NCI-H748 (cell line): Measurements from ENCODE around the gene LPCAT1.
"Not testable (repeated sequence)": the region's sequence is repeated elsewhere in the genome, so short reads cannot be mapped to it uniquely, and the experiment has no call there.

Source experiments
- DNase-seq: peaks from one replicate; lab custom pipeline; 2025; ENCODE audit not compliant: unreplicated experiment; lab: John Stamatoyannopoulos, UW

The LPCAT1 gene

DNA sequence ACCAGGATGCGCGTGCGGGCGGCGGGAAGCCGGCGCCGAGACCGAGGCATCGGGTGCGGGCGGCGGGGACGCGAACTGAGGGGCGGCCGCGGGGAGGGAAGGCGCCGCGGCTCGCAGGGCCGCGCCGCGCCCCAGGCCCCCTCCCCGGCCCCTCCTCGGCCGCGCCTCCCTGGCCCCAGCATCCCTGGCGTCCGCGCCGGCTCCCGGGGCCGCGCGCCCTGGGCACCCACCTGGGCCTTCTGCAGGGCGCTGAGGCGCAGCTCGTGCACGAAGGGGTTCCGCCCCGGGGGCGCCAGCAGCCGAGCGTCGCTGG, 324 bp downstream of the LPCAT1 start:
- peak; percentile 86 for DNase-seq

DNA sequence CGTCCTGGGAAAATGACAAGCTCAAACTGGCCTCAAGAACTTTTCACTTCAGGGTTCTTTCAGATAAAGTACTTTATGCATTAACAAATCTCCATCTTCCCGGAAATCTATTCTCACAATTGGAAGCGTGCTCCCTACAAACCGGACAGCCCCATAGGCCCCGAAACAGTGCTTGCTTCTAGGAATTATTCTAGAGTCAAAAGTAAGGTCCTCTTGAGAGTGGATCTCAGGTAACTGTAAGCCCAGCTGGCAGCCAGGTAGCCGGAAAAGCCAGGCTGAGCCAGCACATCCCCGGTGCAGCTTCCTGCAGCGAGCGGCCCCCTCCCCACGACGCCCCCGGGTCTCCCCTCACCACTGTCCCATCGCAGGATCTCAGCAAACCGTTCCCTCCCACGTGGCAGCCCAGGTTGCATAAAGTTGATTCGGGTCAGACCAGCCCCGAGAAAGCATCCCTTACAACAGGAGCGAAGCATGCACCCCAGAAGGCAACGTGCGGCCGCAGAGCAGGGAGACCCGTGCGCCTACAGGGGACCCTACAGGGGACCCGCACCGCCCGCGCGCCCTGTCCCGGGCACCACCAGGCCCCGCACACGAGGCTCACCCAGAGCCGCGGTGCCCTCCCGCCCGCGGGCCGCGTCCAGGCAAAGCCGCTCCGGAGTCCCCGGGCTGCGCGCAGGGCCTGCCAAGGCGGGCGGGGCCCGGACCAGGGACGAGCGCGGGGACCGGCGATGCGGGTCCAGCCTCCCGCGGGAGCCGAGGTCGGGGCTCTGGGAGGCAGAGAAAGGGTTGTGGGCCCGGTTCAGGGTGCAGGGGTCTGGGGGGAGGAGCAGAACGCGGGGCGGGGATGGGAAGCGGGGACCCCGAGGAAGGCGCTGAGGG, 920 bp downstream of the LPCAT1 start:
- peak; percentile 63 for DNase-seq

DNA sequence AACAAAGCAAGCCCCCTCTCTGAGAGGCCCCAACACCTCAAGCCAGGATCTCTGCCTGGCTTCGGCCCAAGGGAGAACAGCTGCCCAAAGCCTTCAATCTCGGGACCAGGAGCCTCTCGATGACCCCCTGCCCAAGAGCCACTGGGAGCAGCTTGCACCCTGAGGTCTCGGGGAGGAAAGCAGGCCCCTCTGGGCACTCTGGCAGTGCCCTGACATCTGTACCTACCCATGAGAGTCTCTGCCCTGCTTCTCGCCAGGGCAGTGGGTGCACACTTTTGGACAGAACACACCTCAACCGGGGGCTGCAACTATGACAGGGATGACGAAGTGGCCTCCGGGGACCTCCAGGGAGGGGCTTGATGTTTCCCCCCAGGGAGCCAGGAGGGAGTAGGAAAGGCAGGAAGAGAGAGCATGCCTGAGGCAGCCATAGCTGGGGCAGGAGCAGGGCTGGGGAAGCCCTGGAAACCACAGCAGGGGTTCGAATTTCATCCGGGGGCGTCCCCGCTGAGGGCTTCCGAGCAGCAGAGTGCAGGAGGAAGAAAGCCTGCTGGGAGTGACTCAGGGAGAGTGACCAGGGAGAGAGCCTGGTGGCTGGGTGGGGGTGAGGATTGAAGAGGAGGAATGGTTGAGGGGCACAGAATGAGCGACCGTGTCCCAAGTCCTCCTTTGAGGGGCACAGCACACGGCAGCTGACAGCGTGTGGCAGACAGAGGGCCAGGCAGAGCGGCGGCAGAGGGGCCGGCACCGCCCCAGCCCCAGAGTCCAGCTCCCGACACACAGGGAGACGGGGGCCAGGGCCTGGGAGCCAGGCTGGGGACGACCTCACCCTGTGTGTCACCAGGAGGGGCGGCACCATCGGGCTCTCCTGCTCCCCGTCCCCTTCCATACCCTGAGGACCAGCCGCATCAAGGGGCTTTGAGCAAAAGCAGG, 1.8 kb downstream of the LPCAT1 start:
- DNase-seq, result peak; percentile 45

DNA sequence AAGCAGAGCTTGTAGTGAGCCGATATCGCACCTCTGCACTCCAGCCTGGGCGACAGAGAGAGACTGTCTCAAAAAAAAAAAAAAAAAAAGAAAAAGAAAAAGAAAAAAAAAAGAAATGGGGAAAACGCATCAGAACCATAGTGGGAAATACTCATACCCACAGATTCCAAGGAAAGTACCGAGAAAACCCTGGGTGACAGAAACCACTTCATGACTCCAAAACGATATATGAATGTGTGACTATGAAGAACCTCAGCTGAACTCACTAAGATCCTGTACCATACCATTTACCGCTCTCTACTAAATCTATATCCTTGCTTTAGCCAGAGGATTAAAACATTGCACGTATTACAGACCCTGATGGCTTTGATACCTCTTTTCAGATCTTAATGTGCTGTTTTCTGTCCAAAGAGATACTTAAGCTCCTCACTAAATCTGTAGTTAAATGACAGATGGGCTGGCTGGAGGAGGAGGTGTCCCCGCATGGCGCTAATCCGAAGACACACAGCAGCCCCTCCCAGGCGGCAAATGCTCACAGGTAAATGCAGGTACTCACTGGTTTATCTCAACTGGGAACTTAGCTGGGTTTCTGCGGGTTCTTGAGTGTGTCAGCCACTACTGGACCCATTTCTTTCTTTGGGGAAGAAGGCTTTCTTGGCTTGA, 2.8 kb downstream of the LPCAT1 start:
- DNase-seq, result no peak

DNA sequence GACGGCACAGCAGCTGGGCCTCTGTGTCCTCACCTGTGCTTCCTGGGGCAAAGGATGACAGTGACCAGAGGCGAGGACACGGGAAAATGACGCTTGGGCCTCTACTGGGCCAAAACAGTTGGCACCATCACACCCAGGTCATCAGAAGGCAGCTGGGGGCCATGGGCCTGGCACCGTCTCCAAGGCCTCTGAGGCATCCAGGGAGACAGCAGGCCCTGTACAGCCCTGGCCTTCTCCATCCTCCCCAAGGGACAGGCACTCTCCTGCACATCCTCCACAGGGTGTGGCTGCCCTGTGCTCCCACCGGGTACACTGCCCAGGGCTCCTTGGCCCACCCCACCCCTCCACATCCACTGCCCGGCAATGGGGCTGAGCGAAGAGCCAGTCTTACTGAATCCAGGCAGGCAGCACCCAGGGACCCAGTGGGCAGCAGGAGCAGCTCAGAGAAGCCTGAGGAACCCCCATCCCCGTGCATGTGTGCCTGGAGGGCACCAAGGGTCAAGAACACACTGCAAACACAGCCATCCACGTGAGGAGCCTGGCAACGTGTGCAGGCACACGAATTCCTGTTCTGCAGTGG, 4.0 kb downstream of the LPCAT1 start:
- no peak for DNase-seq

DNA sequence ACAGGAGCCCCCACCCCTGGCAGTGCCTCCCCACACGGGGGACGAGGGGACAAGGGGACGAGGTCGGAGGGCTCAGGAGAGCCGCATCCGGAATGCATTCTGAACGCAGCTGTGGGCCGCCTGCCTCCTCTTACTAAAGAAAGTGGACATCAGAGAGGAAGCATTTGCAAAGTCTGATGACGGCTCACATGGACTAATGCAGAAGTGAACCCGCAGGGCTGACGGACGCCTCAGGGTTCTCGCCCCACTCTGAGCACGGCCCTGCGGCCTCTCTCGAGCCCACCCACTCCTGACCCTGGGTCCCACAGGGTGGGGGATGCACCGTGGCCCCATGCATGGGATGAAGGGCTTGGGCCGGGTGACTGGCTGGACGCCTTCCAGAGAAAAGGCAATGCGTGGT, 5.9 kb downstream of the LPCAT1 start:
- DNase-seq, result no peak

DNA sequence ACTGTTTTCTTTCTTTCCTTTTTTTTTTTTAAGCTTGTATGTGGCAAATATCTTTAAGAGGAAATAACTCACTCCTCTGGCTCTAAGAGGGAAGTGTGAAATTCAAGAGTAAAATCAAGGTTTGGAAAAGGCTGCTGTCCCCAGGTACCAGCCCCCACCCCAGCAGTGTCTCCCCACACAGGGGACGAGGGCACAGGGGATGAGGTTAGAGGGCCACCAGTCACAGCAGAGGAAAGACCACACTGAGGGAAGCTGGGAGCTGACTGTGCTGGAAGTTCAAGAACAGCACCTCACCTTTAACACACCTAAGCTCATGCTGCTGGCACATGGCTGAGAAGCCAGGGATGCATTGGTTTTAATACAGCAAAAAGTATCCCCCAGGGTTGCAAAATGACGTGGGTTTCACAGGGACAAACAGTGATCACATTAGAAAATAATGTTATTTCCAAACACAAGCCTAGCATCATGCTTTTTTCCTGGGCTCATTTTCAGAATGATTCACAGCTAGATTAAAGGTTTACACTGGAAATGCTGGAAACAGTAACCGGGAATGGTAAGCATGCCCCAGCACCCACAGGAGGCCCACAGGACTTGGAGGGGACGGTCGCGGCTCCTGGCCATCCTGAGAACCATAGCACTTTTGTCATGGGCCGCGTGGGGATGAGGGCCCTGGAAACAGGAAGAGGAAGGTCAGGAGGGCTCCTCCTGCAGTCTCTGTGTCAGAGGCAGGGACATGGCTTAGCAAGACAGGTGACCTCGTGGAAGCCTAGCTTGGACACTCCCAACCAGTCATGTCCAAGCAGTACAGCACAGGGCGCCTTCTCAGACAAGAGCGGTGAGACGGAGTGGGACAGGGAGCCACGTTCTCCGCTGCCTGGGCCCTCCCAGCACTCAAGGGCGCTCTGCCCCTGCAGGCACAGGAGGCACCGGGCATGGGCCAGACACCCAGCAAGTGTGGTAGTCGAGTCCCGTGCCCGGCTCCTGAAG, 6.9 kb downstream of the LPCAT1 start:
- DNase-seq, result no peak

DNA sequence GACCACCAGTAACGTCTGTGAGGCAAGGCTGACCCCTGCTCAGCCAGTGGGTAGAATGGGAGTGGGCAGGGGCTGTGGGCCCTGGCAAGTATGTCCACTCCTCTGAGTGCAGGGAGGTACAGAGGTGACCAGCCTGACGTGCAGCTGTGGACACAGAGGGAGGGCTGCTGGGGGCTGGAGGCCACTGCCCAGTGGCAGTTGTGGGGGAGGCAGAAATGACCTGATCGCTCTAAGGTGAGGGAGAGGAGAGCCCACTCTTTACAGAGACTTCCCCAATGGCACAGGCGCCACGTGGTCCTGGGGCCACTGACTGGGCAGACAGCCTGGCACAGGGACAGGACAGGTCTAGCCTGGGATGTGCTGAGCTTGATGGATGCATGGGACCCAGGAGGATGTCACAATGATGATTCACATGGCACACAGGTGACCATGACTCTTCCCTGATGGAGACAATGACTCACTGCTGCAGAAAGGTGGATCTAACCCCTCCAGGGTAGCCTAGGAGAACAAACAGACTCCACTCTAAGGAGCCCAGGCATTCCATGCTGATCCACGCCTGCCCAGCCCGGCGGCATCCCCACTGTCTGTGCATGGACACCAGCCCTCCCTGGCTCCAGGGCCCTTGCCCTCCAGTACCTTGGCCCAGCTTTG, 7.7 kb downstream of the LPCAT1 start:
- no peak for DNase-seq

DNA sequence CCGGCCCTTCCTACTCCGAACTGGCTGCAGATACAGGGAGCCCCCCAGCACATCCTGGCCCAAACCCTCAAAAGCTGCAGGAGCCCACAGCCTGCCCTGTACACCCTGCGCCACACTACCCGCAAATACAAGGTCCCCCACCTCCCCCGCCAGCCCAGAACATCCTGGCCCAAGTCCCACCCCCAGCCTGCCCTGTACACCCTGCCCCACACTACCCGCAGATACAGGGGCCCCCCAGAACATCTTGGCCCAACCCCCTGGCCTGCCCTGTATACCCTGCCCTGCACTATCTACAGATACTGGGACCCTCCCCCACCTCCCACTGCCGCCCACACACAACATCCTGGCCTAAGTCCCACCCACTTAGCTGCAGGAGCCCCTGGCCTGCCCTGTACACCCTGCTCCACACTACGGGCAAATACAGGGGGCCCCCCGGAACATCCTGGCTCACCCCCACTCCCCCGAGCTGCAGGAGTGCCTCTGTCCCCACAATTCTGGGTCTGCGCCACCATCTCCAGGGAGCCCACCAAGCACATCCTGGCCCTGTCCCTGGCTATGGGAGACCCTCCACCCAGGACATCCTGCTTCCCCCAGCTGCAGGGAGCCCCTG, 8.3 kb downstream of the LPCAT1 start:
- no peak for DNase-seq

DNA sequence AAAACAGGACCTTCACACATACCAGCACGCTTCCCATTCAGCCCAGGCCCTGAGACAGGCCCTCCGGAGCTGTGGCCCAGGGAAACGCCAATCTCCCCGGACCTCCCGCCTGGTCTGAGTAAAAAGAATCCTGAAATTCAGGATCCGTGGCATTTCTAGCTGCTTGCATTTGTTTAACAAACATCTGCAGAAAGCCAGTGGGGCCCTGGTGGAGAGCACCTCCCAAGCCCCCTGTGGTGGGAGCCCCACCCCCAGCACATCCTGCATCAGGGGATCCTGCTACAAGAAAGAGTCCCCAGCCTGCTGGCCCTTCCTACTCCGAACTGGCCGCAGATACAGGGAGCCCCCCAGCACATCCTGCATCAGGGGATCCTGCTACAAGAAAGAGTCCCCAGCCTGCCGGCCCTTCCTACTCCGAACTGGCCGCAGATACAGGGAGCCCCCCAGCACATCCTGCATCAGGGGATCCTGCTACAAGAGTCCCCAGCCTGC, 8.9 kb downstream of the LPCAT1 start:
- DNase-seq, result not testable (repeated sequence)

DNA sequence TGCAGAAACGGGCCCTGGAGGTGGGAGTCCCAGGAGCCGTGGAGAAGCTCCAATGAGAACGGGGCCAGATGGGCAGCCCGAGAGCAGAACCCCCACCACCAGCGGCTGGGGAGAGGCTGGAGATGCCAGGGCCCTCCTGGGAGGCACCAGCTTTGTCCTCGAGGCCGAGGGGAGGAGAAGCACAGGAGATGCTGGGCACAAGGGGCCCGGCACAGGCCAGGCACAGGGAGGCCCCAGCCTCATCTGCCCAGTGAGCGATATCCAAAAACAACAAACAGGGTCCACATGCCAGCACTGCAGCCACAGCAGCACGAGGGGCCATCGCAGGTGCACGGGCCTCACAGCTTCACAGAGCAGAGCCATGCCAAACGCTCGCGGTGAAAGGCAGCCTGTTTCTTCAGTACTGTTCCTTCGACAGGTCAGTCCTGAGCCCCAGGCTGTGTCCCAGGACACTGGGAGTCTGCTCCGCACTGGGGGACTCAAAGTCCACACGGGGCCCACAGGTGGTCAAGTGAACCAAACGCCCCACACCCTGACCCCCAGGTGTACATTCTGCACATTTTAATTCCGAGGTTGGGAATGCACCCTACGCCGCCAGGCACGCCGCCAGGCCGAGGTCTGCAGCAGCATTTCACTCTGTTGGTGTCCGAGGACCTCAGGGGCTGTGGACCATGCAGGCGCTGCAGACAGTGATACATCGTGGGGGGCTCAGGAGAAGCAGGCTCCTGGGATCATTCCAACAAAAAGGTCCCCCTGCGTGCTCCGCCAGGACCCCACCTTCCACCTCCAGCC, 9.5 kb downstream of the LPCAT1 start:
- DNase-seq, result no peak

DNA sequence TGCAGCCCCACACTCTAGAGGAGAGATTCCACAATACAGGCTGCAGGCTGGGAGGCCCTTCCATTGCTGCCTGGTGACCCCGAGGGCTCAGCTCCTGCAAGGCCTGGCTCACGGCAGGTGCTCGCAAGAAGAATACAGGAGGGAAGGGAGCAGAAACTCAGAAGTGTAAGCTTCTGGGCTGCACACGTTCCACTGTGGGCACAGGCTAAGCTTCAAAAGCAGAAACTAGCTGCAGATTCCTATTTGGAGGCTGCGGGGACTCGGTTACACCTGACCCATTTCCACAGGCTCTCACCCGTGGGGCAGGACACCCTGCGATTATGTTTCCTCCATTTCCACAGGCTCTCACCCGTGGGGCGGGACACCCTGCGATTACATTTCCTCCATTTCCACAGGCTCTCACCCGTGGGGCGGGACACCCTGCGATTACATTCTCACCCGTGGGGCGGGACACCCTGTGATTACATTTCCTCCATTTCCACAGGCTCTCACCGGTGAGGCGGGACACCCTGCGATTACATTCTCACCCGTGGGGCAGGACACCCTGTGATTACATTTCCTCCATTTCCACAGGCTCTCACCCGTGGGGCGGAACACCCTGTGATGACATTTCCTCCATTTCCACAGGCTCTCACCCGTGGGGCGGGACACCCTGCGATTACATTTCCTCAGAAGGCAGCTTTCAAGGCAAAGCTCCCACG, 10.3 kb downstream of the LPCAT1 start:
- no peak for DNase-seq

DNA sequence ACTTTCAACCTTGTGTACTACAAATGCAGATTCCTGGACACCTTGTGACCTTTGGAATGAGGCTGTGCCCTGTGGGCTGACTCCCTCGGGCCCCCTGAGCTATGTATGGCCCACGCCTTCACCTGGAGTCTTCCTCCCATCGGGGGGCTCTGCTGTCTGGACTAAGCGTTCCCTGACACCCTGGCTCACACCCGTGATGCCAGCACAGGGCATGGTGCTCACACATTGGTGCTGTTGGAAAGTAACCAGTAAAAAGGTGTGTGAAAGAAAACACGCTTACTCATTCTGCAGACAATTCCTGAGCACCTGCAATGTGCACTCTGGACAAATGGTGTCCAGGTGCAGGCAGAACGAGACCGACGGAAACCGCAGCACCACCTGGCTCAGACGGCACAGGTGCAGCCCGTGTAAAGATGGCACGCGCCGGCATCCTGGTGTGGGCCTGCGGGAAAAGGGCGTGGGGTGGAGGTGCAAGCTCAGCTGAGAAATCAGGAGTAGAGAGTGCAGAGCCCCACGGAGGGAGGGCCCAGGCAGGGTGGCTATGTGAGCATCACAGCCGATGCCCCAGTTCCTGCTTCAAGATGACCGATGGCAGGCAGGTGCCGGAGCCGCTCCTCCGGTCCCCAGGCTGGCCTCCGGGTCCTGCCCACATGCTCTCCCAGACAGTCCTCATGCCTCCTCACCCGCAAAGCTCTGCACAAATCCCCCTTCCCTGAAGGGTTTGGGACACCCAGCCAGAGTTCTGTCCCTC, 11.0 kb downstream of the LPCAT1 start:
- peak; percentile 51 for DNase-seq

DNA sequence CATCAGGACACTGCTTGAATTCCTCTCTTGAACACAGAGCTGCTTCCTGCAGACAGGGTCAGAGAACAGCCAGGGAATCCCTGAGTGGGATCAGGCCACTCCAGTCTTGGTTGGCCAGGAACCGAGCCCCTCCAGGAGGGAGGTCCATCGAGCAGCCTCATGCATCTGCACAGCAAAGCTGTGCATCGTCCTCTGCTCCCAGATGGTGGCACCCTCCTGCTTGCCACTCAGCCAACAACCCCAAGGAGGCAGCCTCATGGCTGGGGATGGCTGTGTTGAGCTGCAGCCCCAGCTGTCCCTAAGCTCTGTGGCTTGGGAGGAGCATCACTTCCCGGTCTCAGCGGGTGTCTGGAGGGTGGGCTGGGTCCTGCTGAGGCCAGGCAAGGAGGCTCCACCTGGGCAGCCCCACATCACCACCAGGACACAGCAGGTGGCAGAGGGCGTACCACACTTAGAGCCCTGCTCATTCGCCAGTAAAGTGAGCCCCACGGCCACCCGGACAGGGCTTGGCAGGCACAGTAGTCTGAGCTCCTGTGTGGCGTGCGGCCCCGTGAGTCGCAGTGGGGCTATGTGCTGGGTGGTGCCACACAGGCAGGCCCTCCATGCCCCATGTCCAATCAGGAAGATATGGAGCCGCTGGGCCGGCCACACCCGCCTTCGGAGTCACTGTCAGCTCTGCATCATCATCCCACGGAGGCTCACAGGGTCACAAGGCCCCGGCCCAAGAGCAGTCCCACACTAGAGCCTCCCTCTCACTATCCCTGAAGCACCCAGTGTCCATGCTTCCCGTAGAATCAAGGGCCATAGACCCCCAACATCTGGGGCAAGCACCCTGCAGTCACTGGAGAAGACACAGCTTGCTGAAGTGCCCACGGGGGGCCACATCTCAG, 11.9 kb downstream of the LPCAT1 start:
- peak; percentile 54 for DNase-seq

DNA sequence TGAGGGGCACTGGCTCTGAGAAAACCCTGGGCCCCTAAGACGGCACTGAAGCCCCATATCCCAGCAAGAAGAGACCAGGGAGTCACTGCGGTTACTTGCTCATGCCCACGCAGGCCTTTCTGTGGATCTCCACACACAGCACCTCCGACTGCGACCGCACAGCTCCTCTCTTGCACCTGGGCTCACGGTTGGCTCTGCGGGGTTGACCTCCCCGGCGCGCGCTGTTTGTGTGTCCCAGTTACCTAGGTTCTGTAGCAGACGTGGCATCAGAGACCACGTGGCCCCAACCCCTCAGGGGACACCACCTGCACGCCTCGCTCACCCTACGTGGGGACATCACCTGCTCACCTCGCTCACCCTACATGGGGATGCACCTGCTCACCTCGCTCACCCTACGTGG, 12.7 kb downstream of the LPCAT1 start:
- peak; percentile 39 for DNase-seq

DNA sequence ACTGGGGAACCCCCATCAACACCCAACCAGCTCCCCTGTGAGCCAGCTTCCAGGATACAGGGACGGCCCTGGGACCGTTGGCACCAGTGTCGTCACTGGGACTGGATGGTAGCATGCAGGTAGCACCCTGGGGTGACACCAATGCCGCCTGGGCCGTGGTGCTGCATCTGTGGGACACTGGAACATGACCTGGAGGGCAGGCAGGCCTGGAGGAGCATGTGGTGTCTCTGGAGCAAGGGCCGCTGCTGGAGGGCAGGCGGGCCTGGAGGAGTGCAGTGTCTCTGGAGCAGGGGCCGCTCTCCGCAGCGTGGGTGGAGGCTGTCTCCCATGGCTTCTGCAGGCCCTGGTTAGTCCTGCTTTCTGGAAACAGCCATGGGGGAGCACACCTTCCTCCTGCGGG, 13.1 kb downstream of the LPCAT1 start:
- DNase-seq, result no peak
